ENCODE data around the gene PRR19.

DNA sequence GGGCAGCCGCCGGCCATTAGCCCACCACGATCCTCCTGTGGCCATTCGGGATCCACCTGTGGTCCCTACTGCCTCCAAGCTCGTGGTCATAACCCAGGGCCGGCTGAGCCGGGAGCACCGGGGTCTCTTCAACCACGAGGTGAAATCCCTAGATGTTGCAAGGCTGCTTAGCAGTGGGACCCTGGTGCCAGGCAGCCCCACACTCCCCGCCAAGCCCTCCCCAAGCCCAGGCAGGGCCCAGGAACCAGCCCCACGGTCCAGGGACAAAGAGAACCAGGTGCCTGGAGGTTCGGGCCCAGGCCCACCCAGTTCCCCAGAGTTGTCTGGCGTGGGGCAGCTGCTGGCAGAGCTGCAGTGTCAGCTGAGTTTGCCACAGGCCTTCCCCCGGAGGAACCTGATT is 7.8 kb downstream of the PRR19 start:
- TF ChIP-seq YY1 (IDR thresholded peaks at IDR 0.05; ENCODE audit: insufficient read depth, insufficient read length), result no peak
- TF ChIP-seq ZNF274 (IDR thresholded peaks at IDR 0.05; ENCODE audit: low read depth, low read length), result no peak
